OCI-LY1 (cell line): Measurements from ENCODE around the gene PTGDS.

Experiments used
- CTCF ChIP-seq: fragments of 200-600 bp; sonication (generic), shearing (Covaris generic); IDR thresholded peaks from 2 replicates; pipeline ENCODE4 v1.5.1; 2017; ENCODE audit warnings: mild to moderate bottlenecking, antibody characterized with exemption, low read length, moderate library complexity, mixed read lengths
- EZH2 ChIP-seq: fragments of 200-600 bp; sonication (generic), shearing (Covaris generic); IDR thresholded peaks from 2 replicates; pipeline ENCODE4 v1.8.0; 2017; ENCODE audit warnings: borderline replicate concordance, mixed run types, mild to moderate bottlenecking, antibody characterized with exemption, low read length, moderate library complexity, mixed read lengths

GRCh38 chr9:137009217-137009616 lies 31.9 kb downstream of the PTGDS start:
- no peak for TF ChIP-seq CTCF
- no peak for TF ChIP-seq EZH2
